Kidney epithelial cell (primary cell): ENCODE measurements around the gene MFGE8. TPM values are rescaled to one million over a fixed set of nuclear protein-coding genes. Genes with fewer than 3 reads are reported as not detected.

Experiments
- DNase-seq: peaks from one replicate; pipeline ENCODE4 v3.0.0-alpha.2; 2010; ENCODE audit warnings: low read depth
- H3K27me3 ChIP-seq: 2 replicates; pipeline ENCODE4 v1.6.0; 2011; ENCODE audit warnings: low read length; ENCODE audit not compliant: control insufficient read depth, insufficient read depth
- H3K36me3 ChIP-seq: 2 replicates; pipeline ENCODE4 v1.5.1; 2011; ENCODE audit warnings: low read length; ENCODE audit not compliant: control insufficient read depth, insufficient read depth
- H3K4me3 ChIP-seq: 2 replicates; pipeline ENCODE4 v1.5.1; 2011; ENCODE audit warnings: low read depth, mild to moderate bottlenecking, control low read depth, low read length
- total RNA-seq: library from RNA; depleted of rRNA; stranded (reverse); fragments of >200 nt; gene quantifications from 2 replicates; pipeline ENCODE4 v1.2.3, GENCODE V29; 2015
- TF ChIP-seq, protein P1 (sequence below): IDR thresholded peaks from 2 replicates; pipeline ENCODE4 v1.5.1; 2011; ENCODE audit warnings: mild to moderate bottlenecking, moderate library complexity, low read length, control low read depth, inconsistent platforms; ENCODE audit not compliant: insufficient read depth, poor library complexity, severe bottlenecking

Gene MFGE8
- total RNA-seq, 1 donor from 2014 or later: 261 TPM

DNA sequence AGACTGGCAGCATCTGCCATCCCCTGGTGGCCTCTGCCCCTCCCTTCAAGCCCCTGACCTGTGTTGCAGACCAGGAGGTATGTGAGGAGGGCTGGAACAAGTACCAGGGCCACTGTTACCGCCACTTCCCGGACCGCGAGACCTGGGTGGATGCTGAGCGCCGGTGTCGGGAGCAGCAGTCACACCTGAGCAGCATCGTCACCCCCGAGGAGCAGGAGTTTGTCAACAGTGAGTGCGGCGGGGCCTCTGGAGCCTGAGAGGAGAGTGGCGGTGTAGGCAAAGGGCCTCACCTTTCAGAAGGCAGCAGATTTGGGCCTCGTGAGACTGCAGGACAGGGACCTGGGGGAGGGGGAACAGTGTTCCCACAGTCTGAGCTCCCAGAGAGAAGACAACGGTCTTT, 41.9 kb downstream of the MFGE8 start:
- Histone ChIP-seq H3K4me3 (no peak overlapping the region), H3K36me3 (no peaks in the 10 kb centered on the region), H3K27me3 (peaks cover 28% of the 10 kb centered on the region)
- TF ChIP-seq, protein P1, sequence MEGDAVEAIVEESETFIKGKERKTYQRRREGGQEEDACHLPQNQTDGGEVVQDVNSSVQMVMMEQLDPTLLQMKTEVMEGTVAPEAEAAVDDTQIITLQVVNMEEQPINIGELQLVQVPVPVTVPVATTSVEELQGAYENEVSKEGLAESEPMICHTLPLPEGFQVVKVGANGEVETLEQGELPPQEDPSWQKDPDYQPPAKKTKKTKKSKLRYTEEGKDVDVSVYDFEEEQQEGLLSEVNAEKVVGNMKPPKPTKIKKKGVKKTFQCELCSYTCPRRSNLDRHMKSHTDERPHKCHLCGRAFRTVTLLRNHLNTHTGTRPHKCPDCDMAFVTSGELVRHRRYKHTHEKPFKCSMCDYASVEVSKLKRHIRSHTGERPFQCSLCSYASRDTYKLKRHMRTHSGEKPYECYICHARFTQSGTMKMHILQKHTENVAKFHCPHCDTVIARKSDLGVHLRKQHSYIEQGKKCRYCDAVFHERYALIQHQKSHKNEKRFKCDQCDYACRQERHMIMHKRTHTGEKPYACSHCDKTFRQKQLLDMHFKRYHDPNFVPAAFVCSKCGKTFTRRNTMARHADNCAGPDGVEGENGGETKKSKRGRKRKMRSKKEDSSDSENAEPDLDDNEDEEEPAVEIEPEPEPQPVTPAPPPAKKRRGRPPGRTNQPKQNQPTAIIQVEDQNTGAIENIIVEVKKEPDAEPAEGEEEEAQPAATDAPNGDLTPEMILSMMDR: no peak
- no peak for DNase-seq

DNA sequence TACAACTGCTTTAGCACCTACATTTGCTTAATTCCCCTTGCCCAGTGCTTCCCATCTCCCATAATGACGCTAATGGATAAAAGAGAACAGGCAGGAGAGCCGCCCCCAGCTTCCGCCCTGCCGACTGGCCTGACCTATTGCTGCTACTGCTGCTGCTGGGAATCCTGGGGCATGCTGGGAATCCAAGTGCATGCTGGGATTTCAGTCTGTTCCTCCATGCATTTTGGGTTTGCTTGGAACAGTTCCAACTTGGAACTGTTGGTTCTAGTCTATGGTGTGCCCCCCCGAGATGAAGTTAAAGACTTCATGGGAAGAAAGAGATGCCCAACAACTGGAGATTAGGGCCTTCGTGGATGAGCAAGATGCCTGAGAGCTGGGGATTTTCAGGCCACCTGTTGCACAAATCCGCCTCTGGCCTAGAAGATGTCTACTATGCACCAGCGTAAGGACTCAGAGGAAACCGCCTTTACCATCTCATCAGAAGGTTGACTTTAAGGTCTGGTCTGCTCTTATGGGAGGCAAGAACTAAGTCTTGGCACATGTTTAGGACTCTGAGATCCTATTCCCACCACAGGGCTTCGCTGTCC, 46.8 kb downstream of the MFGE8 start:
- peaks cover 15% of the 10 kb centered on the region for H3K27me3 ChIP-seq
- no peak overlapping the region for H3K4me3 ChIP-seq
- no peak for DNase-seq
- TF ChIP-seq, protein P1: no peak
- H3K36me3 ChIP-seq: no peaks in the 10 kb centered on the region

GRCh38 chr15:88865498-88866099, 47.6 kb downstream of the MFGE8 start:
- no peaks in the 10 kb centered on the region for H3K36me3 ChIP-seq
- peaks cover 7% of the 10 kb centered on the region for H3K27me3 ChIP-seq
- TF ChIP-seq, protein P1: no peak
- H3K4me3 ChIP-seq: no peak overlapping the region
- DNase-seq: no peak

GRCh38 chr15:88864861-88865497, 48.2 kb downstream of the MFGE8 start:
- no peaks in the 10 kb centered on the region for H3K36me3 ChIP-seq
- peaks cover 4% of the 10 kb centered on the region for H3K27me3 ChIP-seq
- TF ChIP-seq, protein P1: no peak
- no peak overlapping the region for H3K4me3 ChIP-seq
- DNase-seq: no peak

DNA sequence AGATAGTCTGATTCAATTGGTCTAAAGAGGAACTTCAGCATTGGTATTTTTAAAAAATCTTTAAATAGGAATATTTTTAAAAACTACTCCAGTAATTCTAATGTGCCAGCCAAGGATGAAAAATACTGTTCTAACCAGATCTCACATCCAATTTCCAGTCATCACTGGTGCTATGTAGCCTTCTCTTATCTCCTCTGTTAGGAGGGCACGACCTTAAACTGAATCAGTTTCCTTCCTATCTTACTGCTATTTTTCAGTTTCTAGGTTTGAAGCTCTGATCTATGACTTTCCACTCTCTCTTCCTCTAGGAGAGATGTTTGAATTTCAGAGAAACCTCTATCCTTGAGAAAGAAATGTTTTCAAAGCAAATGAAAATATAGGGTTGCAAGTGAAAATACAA, 49.8 kb downstream of the MFGE8 start:
- TF ChIP-seq, protein P1: no peak
- no peak for DNase-seq
- H3K36me3 ChIP-seq: no peaks in the 10 kb centered on the region
- no peaks in the 10 kb centered on the region for H3K27me3 ChIP-seq
- no peak overlapping the region for H3K4me3 ChIP-seq
